GM18867 (cell line): ENCODE measurements around the gene HIC1.
A peak's percentile ranks its signal among the peaks of the same experiment; 100 is the strongest.

Source experiments
- ATAC-seq: cut with Tn5 transposase; IDR thresholded peaks from one replicate; pipeline ENCODE4 v1.9.1; 2021; ENCODE audit warnings: mild to moderate bottlenecking, moderate library complexity; ENCODE audit not compliant: unreplicated experiment

HIC1 gene

GRCh38 chr17:2044263-2044894 is 10.5 kb upstream of the HIC1 start:
- ATAC-seq: no peak

- no peak for ATAC-seq
Measured at GRCh38 chr17:2047590-2047989, 7.3 kb upstream of the HIC1 start.

GRCh38 chr17:2048805-2049204 is 6.1 kb upstream of the HIC1 start:
- ATAC-seq: no peak

- peak; percentile 56 for ATAC-seq
Measured at GRCh38 chr17:2049333-2050299, 5.3 kb upstream of the HIC1 start.

- peak; percentile 17 for ATAC-seq
Measured at GRCh38 chr17:2050300-2051060, 4.4 kb upstream of the HIC1 start.

- ATAC-seq: no peak
Measured at GRCh38 chr17:2051061-2051932, 3.6 kb upstream of the HIC1 start.

- no peak for ATAC-seq
Measured at GRCh38 chr17:2051933-2052559, 2.9 kb upstream of the HIC1 start.

GRCh38 chr17:2053380-2054261 is 1.3 kb upstream of the HIC1 start:
- ATAC-seq: no peak

- ATAC-seq: no peak
Measured at GRCh38 chr17:2054262-2054511, 716 bp upstream of the HIC1 start.

- no peak for ATAC-seq
Measured at GRCh38 chr17:2055292-2056205, 646 bp downstream of the HIC1 start.

GRCh38 chr17:2056206-2057174 is 1.6 kb downstream of the HIC1 start:
- no peak for ATAC-seq

- ATAC-seq: no peak
Measured at GRCh38 chr17:2057175-2057759, 2.4 kb downstream of the HIC1 start.

- no peak for ATAC-seq
Measured at GRCh38 chr17:2057760-2058585, 3.1 kb downstream of the HIC1 start.

- ATAC-seq: no peak
Measured at GRCh38 chr17:2058586-2059546, 4.0 kb downstream of the HIC1 start.
